GM19240 (cell line): ENCODE measurements around the gene PLXNB2.
"Not testable (repeated sequence)": the region's sequence is repeated elsewhere in the genome, so short reads cannot be mapped to it uniquely, and the experiment has no call there.

Source experiments
- DNase-seq: peaks from one replicate; pipeline ENCODE4 v3.0.0; 2011; ENCODE audit warnings: low spot score; ENCODE audit not compliant: insufficient read length

The PLXNB2 gene

GRCh38 chr22:50326956-50327710, 19.7 kb upstream of the PLXNB2 start, which contains the start of gene DENND6B:
DENND6B (minus strand) TSS chr22:50327012; CDS start chr22:50326988, 24 bp downstream.
- peak; percentile 89 for DNase-seq

- no peak for DNase-seq
Measured at GRCh38 chr22:50326225-50326955, 18.9 kb upstream of the PLXNB2 start.

GRCh38 chr22:50325444-50326224, 18.2 kb upstream of the PLXNB2 start:
- no peak for DNase-seq

- DNase-seq, result no peak
Measured at GRCh38 chr22:50323900-50324299, 16.5 kb upstream of the PLXNB2 start.

- DNase-seq, result not testable (repeated sequence)
Measured at GRCh38 chr22:50322382-50323104, 15.1 kb upstream of the PLXNB2 start.

GRCh38 chr22:50320671-50321325, 13.4 kb upstream of the PLXNB2 start:
- no peak for DNase-seq

GRCh38 chr22:50320116-50320515, 12.7 kb upstream of the PLXNB2 start:
- DNase-seq, result no peak

GRCh38 chr22:50319503-50319951, 12.1 kb upstream of the PLXNB2 start:
- no peak for DNase-seq

GRCh38 chr22:50318698-50319411, 11.4 kb upstream of the PLXNB2 start:
- DNase-seq, result no peak

GRCh38 chr22:50318356-50318697, 10.9 kb upstream of the PLXNB2 start:
- DNase-seq, result no peak

- no peak for DNase-seq
Measured at GRCh38 chr22:50317674-50318073, 10.2 kb upstream of the PLXNB2 start.

GRCh38 chr22:50317178-50317577, 9.7 kb upstream of the PLXNB2 start:
- DNase-seq, result no peak

GRCh38 chr22:50316114-50317065, 8.9 kb upstream of the PLXNB2 start:
- DNase-seq, result no peak

GRCh38 chr22:50315289-50316113, 8.1 kb upstream of the PLXNB2 start:
- DNase-seq, result no peak

GRCh38 chr22:50314455-50315288, 7.2 kb upstream of the PLXNB2 start:
- peak; percentile 85 for DNase-seq

- DNase-seq, result no peak
Measured at GRCh38 chr22:50314081-50314454, 6.6 kb upstream of the PLXNB2 start.

- DNase-seq, result no peak
Measured at GRCh38 chr22:50313600-50313999, 6.2 kb upstream of the PLXNB2 start.
